ENCODE results near the gene RUVBL1. TPM values are rescaled to one million over a fixed set of nuclear protein-coding genes. Genes with fewer than 3 reads are reported as not detected.

The RUVBL1 gene
- total and polyA plus RNA-seq, 3 experiments from 2014 or later, result 69.2 to 116 (median 114) TPM

- DNase-seq, result peak; percentile 93 to 96 (median 94)
- Histone ChIP-seq H3K36me3 (ENCODE audit: insufficient read depth, low read length) (peaks cover 22% of the 10 kb centered on the region), H3K27ac (ENCODE audit: low read depth, low read length) (peak within 1 kb of the TSS; percentile 89), H3K9me3 (ENCODE audit: low read length) (no peaks in the 10 kb centered on the region), H3K4me1 (ENCODE audit: insufficient read depth, low read length) (peaks cover 38% of the 10 kb centered on the region), H3K4me3 (ENCODE audit: low read length) (peak within 1 kb of the TSS; percentile 81), H3K27me3 (ENCODE audit: insufficient read depth, low read length, poor library complexity, severe bottlenecking) (no peaks in the 10 kb centered on the region)
- Mint-ChIP-seq H3K4me1 (peaks cover 41 to 50% (median 42%) of the 10 kb centered on the region in 3 donors), H3K27me3 (peaks cover 0 to 2% of the 10 kb centered on the region in 2 donors), H3K9me3 (no peaks in the 10 kb centered on the region), H3K27ac (peak within 1 kb of the TSS; percentile 94 to 100 (median 99)), H3K4me3 (peak within 1 kb of the TSS; percentile 87 to 100 (median 98)), H3K36me3 (peaks cover 0 to 37% (median 15%) of the 10 kb centered on the region in 3 donors)
- CTCF ChIA-PET, result interaction anchor here (1.2 to 1.7 kb wide), 5 partner anchors 14 to 477 kb away, joined by 3 to 5 read pairs (median 3); no protein-coding TSS in a partner anchor
- POLR2A ChIA-PET, result interaction anchor here (0.6 to 0.9 kb wide), 2 partner anchors 23 to 1776 kb away, joined by 3 read pairs; no protein-coding TSS in a partner anchor
Measured at GRCh38 chr3:128051837-128052594, 71.6 kb downstream of the RUVBL1 start, which contains the start of gene SEC61A1. TSS of gene SEC61A1 (plus strand) at chr3:128052437. CDS start at chr3:128052553, 116 bp downstream.

- H3K9me3 ChIP-seq (ENCODE audit: low read length), result no peaks in the 10 kb centered on the region
- peaks cover 20% of the 10 kb centered on the region for H3K36me3 ChIP-seq (ENCODE audit: insufficient read depth, low read length)
- peaks cover 0 to 7% of the 10 kb centered on the region in 2 donors for H3K27me3 Mint-ChIP-seq
- H3K27me3 ChIP-seq (ENCODE audit: insufficient read depth, low read length, poor library complexity, severe bottlenecking), result no peaks in the 10 kb centered on the region
- peak overlapping the region; percentile 57 for H3K27ac ChIP-seq (ENCODE audit: low read depth, low read length)
- H3K4me3 ChIP-seq (ENCODE audit: low read length), result peak overlapping the region; percentile 81
- no peaks in the 10 kb centered on the region for H3K9me3 Mint-ChIP-seq
- ChIA-PET POLR2A (interaction anchor here (0.6 kb wide), 1 partner anchor 1776 kb away, joined by 3 read pairs; no protein-coding TSS in a partner anchor), CTCF (interaction anchor here (1.2 to 1.6 kb wide), 2 partner anchors 14 to 476 kb away, joined by 3 read pairs; no protein-coding TSS in a partner anchor)
- peaks cover 38% of the 10 kb centered on the region for H3K4me1 ChIP-seq (ENCODE audit: insufficient read depth, low read length)
- DNase-seq, result no peak
- H3K27ac Mint-ChIP-seq, result peak overlapping the region; percentile 80 to 100 (median 92)
- H3K4me1 Mint-ChIP-seq, result peaks cover 41 to 48% (median 42%) of the 10 kb centered on the region in 3 donors
- H3K4me3 Mint-ChIP-seq, result peak overlapping the region; percentile 87 to 100 (median 98)
- H3K36me3 Mint-ChIP-seq, result peaks cover 0 to 33% (median 15%) of the 10 kb centered on the region in 3 donors
Measured at GRCh38 chr3:128051459-128051836, 72.2 kb downstream of the RUVBL1 start.

- Histone ChIP-seq H3K36me3 (ENCODE audit: insufficient read depth, low read length) (peaks cover 12% of the 10 kb centered on the region), H3K27ac (ENCODE audit: low read depth, low read length) (no peak overlapping the region), H3K27me3 (ENCODE audit: insufficient read depth, low read length, poor library complexity, severe bottlenecking) (no peaks in the 10 kb centered on the region), H3K9me3 (ENCODE audit: low read length) (no peaks in the 10 kb centered on the region), H3K4me1 (ENCODE audit: insufficient read depth, low read length) (peaks cover 36% of the 10 kb centered on the region), H3K4me3 (ENCODE audit: low read length) (no peak overlapping the region)
- DNase-seq, result no peak
- Mint-ChIP-seq H3K36me3 (peaks cover 0 to 24% (median 13%) of the 10 kb centered on the region in 3 donors), H3K4me1 (peaks cover 38 to 41% (median 39%) of the 10 kb centered on the region in 3 donors), H3K9me3 (no peaks in the 10 kb centered on the region), H3K4me3 (peak overlapping the region in 5 of 7 donors; percentile 87 to 100 (median 97)), H3K27ac (peak overlapping the region in 2 of 8 donors; percentile 94 to 100), H3K27me3 (peaks cover 0 to 13% of the 10 kb centered on the region in 2 donors)
- POLR2A ChIA-PET, result no interaction called here
- CTCF ChIA-PET, result interaction anchor here (1.6 kb wide), 1 partner anchor 475 kb away, joined by 3 read pairs; no protein-coding TSS in a partner anchor
Measured at GRCh38 chr3:128050597-128050996, 73.0 kb downstream of the RUVBL1 start.

- no peak overlapping the region for H3K27ac ChIP-seq (ENCODE audit: low read depth, low read length)
- Mint-ChIP-seq H3K4me3 (no peak overlapping the region), H3K9me3 (no peaks in the 10 kb centered on the region), H3K4me1 (no peaks in the 10 kb centered on the region), H3K36me3 (peaks cover 0 to 2% (median 0%) of the 10 kb centered on the region in 3 donors), H3K27me3 (peaks cover 8 to 21% of the 10 kb centered on the region in 2 donors), H3K27ac (no peak overlapping the region)
- H3K4me3 ChIP-seq (ENCODE audit: low read length), result no peak overlapping the region
- ChIA-PET CTCF (interaction anchor here (1.0 kb wide), 1 partner anchor 466 kb away, joined by 4 read pairs; no protein-coding TSS in a partner anchor), POLR2A (no interaction called here)
- H3K27me3 ChIP-seq (ENCODE audit: insufficient read depth, low read length, poor library complexity, severe bottlenecking), result no peaks in the 10 kb centered on the region
- no peaks in the 10 kb centered on the region for H3K4me1 ChIP-seq (ENCODE audit: insufficient read depth, low read length)
- no peaks in the 10 kb centered on the region for H3K36me3 ChIP-seq (ENCODE audit: insufficient read depth, low read length)
- DNase-seq, result no peak
- H3K9me3 ChIP-seq (ENCODE audit: low read length), result no peaks in the 10 kb centered on the region
Measured at GRCh38 chr3:128041344-128041743, 82.3 kb downstream of the RUVBL1 start.

- Mint-ChIP-seq H3K4me3 (no peak overlapping the region), H3K9me3 (no peaks in the 10 kb centered on the region), H3K27me3 (peaks cover 8 to 19% of the 10 kb centered on the region in 2 donors), H3K4me1 (no peaks in the 10 kb centered on the region), H3K36me3 (peaks cover 0 to 2% (median 0%) of the 10 kb centered on the region in 3 donors), H3K27ac (peak overlapping the region in 1 of 8 donors; percentile 13)
- no peak for DNase-seq
- Histone ChIP-seq H3K27ac (ENCODE audit: low read depth, low read length) (no peak overlapping the region), H3K27me3 (ENCODE audit: insufficient read depth, low read length, poor library complexity, severe bottlenecking) (no peaks in the 10 kb centered on the region), H3K4me1 (ENCODE audit: insufficient read depth, low read length) (no peaks in the 10 kb centered on the region), H3K36me3 (ENCODE audit: insufficient read depth, low read length) (no peaks in the 10 kb centered on the region), H3K9me3 (ENCODE audit: low read length) (no peaks in the 10 kb centered on the region), H3K4me3 (ENCODE audit: low read length) (no peak overlapping the region)
- ChIA-PET POLR2A (no interaction called here), CTCF (interaction anchor here (1.0 kb wide), 1 partner anchor 465 kb away, joined by 4 read pairs; no protein-coding TSS in a partner anchor)
Measured at GRCh38 chr3:128040660-128041059, 83.0 kb downstream of the RUVBL1 start.

- CTCF ChIA-PET, result no interaction called here
- peaks cover 8 to 24% of the 10 kb centered on the region in 2 donors for H3K27me3 Mint-ChIP-seq
- no peaks in the 10 kb centered on the region for H3K4me1 Mint-ChIP-seq
Measured at GRCh38 chr3:128040041-128040440, 83.6 kb downstream of the RUVBL1 start.

GRCh38 chr3:128036119-128036518 lies 87.5 kb downstream of the RUVBL1 start:
- Histone ChIP-seq H3K27ac (ENCODE audit: low read depth, low read length) (no peak overlapping the region), H3K4me3 (ENCODE audit: low read length) (no peak overlapping the region), H3K36me3 (ENCODE audit: insufficient read depth, low read length) (no peaks in the 10 kb centered on the region), H3K9me3 (ENCODE audit: low read length) (no peaks in the 10 kb centered on the region), H3K27me3 (ENCODE audit: insufficient read depth, low read length, poor library complexity, severe bottlenecking) (no peaks in the 10 kb centered on the region), H3K4me1 (ENCODE audit: insufficient read depth, low read length) (no peaks in the 10 kb centered on the region)
- Mint-ChIP-seq H3K4me3 (no peak overlapping the region), H3K27me3 (peaks cover under 1 to 34% of the 10 kb centered on the region in 2 donors), H3K4me1 (no peaks in the 10 kb centered on the region), H3K36me3 (no peaks in the 10 kb centered on the region), H3K27ac (no peak overlapping the region), H3K9me3 (no peaks in the 10 kb centered on the region)
- ChIA-PET CTCF (no interaction called here), POLR2A (no interaction called here)
- DNase-seq, result no peak

More at GRCh38 chr3:128040041-128040440, 83.6 kb downstream of the RUVBL1 start:
- DNase-seq, result no peak
- Histone ChIP-seq H3K4me3 (ENCODE audit: low read length) (no peak overlapping the region), H3K36me3 (ENCODE audit: insufficient read depth, low read length) (no peaks in the 10 kb centered on the region), H3K27ac (ENCODE audit: low read depth, low read length) (no peak overlapping the region), H3K27me3 (ENCODE audit: insufficient read depth, low read length, poor library complexity, severe bottlenecking) (no peaks in the 10 kb centered on the region), H3K9me3 (ENCODE audit: low read length) (no peaks in the 10 kb centered on the region), H3K4me1 (ENCODE audit: insufficient read depth, low read length) (no peaks in the 10 kb centered on the region)
- POLR2A ChIA-PET, result no interaction called here
- no peak overlapping the region for H3K27ac Mint-ChIP-seq
- peaks cover 0 to 2% (median 0%) of the 10 kb centered on the region in 3 donors for H3K36me3 Mint-ChIP-seq
- no peak overlapping the region for H3K4me3 Mint-ChIP-seq
- H3K9me3 Mint-ChIP-seq, result no peaks in the 10 kb centered on the region

GRCh38 chr3:128033102-128033501 lies 90.5 kb downstream of the RUVBL1 start:
- no peaks in the 10 kb centered on the region for H3K9me3 Mint-ChIP-seq
- CTCF ChIA-PET, result interaction anchor here (1.5 kb wide), 1 partner anchor 11 kb away, joined by 4 read pairs; no protein-coding TSS in a partner anchor

More at GRCh38 chr3:128033102-128033501, 90.5 kb downstream of the RUVBL1 start:
- DNase-seq, result no peak
- no peak overlapping the region for H3K27ac ChIP-seq (ENCODE audit: low read depth, low read length)
- H3K36me3 ChIP-seq (ENCODE audit: insufficient read depth, low read length), result no peaks in the 10 kb centered on the region
- Mint-ChIP-seq H3K27me3 (peaks cover 4 to 34% of the 10 kb centered on the region in 2 donors), H3K4me1 (no peaks in the 10 kb centered on the region), H3K4me3 (no peak overlapping the region), H3K36me3 (no peaks in the 10 kb centered on the region), H3K27ac (no peak overlapping the region)
- H3K9me3 ChIP-seq (ENCODE audit: low read length), result no peaks in the 10 kb centered on the region
- no peaks in the 10 kb centered on the region for H3K27me3 ChIP-seq (ENCODE audit: insufficient read depth, low read length, poor library complexity, severe bottlenecking)
- H3K4me3 ChIP-seq (ENCODE audit: low read length), result no peak overlapping the region
- POLR2A ChIA-PET, result no interaction called here
- H3K4me1 ChIP-seq (ENCODE audit: insufficient read depth, low read length), result no peaks in the 10 kb centered on the region

Measured in CD8-positive, alpha-beta memory T cell (primary cell).